ENCODE results near the gene HECTD4. TPM values are rescaled to one million over a fixed set of nuclear protein-coding genes. Genes with fewer than 3 reads are reported as not detected.

Gene HECTD4
- total RNA-seq, 1 donor from 2014 or later: 34.8 TPM

GRCh38 chr12:112183141-112184021 is 198.8 kb downstream of the HECTD4 start:
- no peak for ATAC-seq
- DNase-seq (ENCODE audit: low spot score): no peak

GRCh38 chr12:112182499-112182898 is 199.7 kb downstream of the HECTD4 start:
- no peak for ATAC-seq
- no peak for DNase-seq (ENCODE audit: low spot score)

DNA sequence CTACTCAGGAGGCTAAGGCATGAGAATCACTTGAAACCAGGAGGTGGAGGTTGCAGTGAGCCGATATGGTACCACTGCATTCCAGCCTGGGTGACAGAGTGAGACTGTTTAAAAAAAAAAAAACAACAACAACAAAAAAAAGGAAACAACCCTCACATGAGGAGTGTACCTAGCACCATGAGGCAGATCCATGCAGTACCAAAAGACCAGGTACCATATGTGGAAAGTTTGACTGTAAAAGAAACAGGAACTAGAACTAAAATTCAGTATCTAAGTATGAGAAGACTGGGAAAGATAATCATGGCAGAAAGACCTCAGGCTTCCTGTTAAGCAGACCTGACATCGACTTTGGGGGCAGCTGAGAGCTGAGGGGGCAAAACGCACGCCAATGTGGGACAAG is 201.8 kb downstream of the HECTD4 start:
- DNase-seq (ENCODE audit: low spot score) (no peak), ATAC-seq (no peak)

- no peak for DNase-seq (ENCODE audit: low spot score)
- ATAC-seq: no peak
These were observed 202.3 kb downstream of the HECTD4 start for GRCh38 chr12:112179916-112180315.

- no peak for ATAC-seq
- DNase-seq (ENCODE audit: low spot score): no peak
These were observed 202.9 kb downstream of the HECTD4 start for GRCh38 chr12:112179341-112179740.

DNA sequence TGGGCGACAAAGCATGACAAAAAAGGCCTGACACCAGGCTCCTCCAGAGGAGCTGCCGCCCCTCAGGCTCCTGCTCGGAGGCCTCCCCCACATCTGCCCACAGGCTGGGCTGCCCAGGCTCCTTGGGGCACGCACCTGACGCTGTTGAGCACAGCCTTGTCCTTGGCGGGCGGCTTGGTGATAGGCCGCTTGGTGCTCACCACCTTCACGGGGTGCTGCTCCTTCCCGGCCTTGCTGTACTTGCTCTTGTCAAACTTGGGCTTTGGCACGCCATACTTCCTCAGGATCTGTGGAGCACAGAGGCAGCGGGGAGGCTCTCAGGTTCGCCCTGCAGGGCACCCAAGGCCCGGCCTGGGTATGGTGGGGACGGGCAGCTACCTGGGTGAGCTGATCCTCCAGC is 203.4 kb downstream of the HECTD4 start:
- no peak for DNase-seq (ENCODE audit: low spot score)
- ATAC-seq: no peak

DNA sequence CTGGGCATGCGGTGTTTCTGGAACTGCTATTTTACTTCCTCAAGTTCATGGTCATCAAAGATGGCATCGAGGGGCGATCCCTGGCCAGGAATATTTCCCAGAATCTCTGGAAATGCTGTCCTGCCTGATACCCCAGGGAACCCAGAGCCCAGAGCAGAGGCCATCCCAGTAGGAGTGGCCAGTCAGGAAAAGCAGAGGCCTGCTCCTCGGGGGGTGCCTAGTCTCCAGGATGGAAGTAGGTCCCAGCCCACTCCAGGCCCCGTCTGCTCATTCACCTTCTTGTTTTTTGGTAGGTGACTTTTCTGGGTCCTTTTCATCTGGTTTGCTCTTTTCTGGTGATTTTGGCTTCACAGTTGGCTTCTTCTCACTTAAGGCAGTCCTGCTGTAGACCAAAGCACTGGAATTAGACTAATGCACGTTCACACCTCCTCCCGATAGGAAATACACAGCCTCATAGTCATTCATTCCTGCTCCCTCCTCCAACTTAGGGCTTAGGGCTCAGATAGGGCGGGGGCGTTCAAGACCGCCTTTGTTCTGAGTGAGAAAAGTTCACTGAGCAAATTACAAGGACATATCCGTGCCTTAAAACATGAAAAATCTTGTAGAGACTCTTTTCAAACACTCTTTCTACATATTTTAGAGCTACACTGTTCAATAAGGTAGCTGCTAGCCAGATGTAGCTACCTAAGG is 205.8 kb downstream of the HECTD4 start:
- no peak for ATAC-seq
- no peak for DNase-seq (ENCODE audit: low spot score)

DNA sequence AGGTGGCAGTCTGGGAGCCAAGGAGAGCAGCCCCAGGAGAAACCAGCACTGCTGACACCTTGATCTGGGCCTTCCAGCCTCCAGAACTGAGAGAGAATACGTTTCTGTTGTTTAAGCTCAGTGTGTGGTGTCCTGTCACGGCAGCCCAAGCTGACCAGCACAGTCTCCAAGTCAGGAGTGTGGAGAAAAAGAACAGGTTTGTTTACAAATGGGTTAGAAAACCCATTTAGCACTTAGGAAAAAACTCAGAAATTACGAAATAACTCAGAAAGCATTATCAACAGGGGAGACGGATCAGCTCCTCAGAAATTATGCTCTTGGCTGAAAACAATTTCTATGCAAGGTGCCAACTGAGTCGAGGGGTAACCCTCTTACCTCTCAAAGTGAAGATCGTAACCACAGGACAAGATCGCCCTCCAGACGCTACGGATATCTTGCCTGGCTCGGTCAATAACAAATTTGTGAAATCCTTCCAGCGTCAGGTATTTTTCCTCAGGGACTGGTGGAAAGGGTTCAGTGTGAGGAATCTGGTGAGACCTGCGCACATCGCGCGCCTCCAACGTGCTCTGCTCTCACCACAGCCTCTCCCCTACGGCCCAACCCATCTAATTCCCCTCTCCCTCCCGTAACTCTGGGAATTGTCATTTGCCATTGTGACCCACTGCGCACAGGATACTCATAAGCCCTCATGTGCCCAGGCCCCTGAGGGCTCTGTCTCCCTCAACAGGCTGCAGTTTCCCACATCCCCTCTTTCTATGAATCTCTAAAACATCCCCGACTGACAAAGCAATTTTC is 206.7 kb downstream of the HECTD4 start:
- DNase-seq (ENCODE audit: low spot score) (no peak), ATAC-seq (no peak)

DNA sequence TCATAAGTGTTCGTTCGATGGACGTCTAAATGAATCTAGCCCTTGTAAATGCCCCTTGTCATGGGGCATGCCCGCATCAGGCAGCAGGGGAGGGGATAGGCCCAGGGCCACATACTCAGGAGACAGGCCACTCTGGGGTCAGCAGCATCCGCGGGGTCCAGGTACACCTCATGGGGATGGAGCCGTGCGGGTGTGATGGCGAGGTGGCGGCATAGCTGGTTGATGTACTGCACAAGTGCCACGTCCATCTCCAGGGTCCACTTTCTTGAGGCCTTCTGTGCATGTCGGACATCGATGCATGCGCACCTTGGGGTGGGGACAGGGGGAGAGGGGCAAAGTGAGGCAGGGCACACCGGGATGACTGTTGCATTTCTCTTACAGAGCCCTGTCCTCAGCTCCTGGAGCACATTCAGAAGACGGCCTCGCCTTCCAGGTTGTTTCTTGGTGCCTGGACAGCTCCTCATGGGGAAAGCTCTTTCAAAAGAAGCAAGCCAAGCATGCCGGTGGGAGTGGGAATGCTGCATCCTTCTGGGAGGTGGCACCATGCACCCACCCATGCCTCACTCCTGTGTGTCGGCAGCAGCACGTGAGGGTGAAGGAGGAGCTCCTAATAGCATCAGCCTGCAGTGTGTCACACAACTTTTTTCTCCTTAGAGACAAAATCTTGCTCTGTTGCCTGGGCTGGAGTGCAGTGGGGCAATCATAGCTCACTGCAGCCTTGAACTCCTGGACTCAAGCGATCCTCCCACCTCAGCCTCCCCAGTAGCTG is 209.5 kb downstream of the HECTD4 start:
- DNase-seq (ENCODE audit: low spot score): no peak

GRCh38 chr12:112170971-112171596 is 211.1 kb downstream of the HECTD4 start:
- no peak for ATAC-seq
- DNase-seq (ENCODE audit: low spot score): no peak

More for the DNA sequence above, 209.5 kb downstream of the HECTD4 start:
- ATAC-seq: no peak

DNA sequence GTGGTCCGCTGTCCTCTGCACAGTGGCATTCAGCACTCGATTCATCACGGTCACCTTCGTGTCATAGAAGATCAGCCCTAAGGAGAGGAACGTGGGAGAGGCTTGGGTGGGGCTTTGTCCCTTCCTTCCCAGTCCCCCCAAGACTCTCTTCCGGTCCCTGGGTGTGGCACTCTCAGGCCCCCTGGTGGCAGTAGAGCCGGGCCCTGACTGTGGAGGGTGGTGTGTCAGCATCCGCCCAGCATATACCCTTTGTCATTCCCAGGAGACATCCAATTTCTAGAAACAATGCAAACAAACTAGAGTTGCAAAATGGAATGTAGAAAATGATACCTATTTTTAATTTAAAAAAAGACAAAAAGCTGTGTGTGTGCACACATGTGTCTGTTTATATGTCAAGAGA is 211.9 kb downstream of the HECTD4 start:
- ATAC-seq: no peak
- no peak for DNase-seq (ENCODE audit: low spot score)

DNA sequence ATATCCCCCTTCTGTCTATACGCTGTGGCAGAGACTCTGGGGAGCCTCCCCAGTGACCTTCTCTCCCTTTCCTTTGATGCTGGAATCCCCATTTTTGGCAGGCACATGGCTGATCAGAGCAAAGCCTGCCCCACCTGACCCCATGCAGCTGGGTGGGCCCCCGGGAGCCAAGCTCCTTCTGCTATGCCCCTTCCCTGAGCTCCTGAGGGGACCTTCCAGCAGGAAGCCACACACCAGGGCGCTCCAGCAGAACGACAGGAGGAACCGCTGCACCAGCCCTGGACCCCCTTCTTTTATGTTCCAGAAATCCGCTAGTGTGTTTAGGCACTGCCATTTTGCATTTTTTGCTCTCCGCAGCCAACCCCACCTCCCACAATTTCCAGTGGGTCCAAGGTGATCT is 212.3 kb downstream of the HECTD4 start:
- ATAC-seq: no peak
- DNase-seq (ENCODE audit: low spot score): no peak

DNA sequence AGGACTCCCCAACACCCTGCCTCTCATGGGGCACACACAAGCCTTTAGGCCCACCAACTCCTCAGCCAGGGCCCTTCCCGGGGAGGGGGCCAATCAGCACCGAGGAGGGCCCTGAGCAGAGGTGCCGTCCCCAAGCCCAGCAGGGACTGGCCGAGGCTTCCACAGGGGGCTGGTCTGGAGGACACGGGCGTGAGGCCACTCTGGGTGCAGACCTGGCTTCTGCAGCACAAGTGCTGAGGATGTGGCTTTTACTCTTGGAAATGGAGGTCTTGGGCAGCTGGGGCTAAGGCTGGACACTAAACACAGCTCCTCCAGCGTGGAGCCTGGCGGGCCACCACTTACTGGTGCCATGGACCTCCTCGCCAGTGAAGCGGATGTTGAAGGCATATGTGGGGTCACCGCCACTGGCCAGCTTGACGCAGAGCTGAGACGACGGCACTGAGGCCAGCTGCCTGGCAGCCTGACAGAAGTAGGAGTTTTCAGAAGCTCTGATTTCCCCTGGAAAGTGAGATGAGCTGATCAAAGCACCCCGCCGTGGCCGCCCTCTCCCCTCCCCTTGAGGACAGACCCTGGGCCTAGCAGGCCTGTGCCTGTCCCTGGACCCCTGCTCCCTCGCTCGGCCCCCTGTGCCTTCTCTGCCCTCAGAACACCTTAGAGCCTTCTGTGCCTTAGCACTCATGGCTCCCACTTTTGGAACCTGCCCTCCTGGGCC is 212.9 kb downstream of the HECTD4 start:
- DNase-seq (ENCODE audit: low spot score) (no peak), ATAC-seq (no peak)

- no peak for ATAC-seq
- DNase-seq (ENCODE audit: low spot score): no peak
These were observed 213.7 kb downstream of the HECTD4 start for GRCh38 chr12:112168561-112168971.

GRCh38 chr12:112167718-112168525 is 214.3 kb downstream of the HECTD4 start:
- DNase-seq (ENCODE audit: low spot score): no peak
- ATAC-seq: no peak

- ATAC-seq (no peak), DNase-seq (ENCODE audit: low spot score) (no peak)
These were observed 215.2 kb downstream of the HECTD4 start for GRCh38 chr12:112167031-112167461.

- DNase-seq (ENCODE audit: low spot score): no peak
- ATAC-seq: no peak
These were observed 215.9 kb downstream of the HECTD4 start for GRCh38 chr12:112166051-112167015.
